GM12873 (cell line): Measurements from ENCODE around the gene CFAP46.

ENCODE experiments used
- TF ChIP-seq, protein P1 (sequence below): IDR thresholded peaks from 2 replicates; pipeline ENCODE4 v1.5.1; 2012; ENCODE audit warnings: low read depth, mild to moderate bottlenecking, moderate library complexity, low read length, control low read depth; ENCODE audit not compliant: insufficient read depth; ENCODE audit errors: missing control alignments

Gene CFAP46

DNA sequence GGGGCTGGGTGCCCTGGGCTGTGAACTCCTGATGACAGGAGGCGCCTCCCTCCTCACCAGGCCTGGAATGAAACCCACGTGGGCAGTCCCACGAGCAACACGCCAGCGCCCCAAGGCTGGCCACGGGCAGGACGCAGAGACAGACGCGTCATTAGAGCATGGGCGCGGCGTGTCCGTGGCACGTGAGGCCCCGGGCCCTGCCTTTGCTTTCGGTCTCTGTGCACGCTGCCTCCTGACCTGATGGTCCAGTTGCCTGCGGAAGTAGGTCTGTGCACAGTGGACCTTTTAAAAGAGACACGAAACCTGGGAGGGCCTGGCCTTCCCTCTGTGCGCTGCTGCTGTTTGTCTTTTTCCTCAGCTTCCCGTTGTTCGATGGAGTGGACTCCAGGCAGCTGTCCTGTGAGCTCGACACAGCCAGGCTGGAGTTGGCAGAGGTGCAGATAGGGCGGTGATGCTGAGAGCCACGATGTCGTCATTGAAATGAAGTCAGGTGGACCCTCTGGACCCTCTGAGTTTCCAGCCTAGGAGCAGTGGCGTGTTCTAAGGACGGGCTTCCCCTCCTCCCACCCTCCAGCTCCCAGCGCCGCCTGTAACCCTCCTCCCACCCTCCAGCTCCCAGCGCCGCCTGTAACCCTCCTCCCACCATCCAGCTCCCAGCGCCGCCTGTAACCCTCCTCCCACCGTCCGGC, 40.1 kb upstream of the CFAP46 start:
- TF ChIP-seq, protein P1, sequence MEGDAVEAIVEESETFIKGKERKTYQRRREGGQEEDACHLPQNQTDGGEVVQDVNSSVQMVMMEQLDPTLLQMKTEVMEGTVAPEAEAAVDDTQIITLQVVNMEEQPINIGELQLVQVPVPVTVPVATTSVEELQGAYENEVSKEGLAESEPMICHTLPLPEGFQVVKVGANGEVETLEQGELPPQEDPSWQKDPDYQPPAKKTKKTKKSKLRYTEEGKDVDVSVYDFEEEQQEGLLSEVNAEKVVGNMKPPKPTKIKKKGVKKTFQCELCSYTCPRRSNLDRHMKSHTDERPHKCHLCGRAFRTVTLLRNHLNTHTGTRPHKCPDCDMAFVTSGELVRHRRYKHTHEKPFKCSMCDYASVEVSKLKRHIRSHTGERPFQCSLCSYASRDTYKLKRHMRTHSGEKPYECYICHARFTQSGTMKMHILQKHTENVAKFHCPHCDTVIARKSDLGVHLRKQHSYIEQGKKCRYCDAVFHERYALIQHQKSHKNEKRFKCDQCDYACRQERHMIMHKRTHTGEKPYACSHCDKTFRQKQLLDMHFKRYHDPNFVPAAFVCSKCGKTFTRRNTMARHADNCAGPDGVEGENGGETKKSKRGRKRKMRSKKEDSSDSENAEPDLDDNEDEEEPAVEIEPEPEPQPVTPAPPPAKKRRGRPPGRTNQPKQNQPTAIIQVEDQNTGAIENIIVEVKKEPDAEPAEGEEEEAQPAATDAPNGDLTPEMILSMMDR: no peak

DNA sequence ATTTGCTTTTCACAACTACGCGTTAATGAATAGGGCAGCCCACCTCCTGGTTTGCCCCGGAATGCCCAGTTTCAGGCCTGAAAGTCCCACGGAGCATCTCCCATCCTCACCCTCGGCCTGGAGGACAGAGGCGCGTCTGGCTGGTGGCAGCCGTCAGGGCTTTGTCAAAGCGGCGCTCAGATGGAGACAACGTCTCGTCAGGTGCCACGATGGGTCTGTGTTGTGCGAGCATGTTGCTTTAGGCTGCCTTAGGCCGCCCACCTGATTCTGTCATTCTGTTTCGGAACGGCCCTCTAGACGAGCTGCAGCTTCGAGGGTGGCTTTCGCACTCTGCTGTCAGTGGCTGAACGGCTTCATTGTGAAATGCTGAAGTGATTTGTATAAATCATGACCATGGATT, 39.4 kb upstream of the CFAP46 start:
- TF ChIP-seq, protein P1: no peak

DNA sequence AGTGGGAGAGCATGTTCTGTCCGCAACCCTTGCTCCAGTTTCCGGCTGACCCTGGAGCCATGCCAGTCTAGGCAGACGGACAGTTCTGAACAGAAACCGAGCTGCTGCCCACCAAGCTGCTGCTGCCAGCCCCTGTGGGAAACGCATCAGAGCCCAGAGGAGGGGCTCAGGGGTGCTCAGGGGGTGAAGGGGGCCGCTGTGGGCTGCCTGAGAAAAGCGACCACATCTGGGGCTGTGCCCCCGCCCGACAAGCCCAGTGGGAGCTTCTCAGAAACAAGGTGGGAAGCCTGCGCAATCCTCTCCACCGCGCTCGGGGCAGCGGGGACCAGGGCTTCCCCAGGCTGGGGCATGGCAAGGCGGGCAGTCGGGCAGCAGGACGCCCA, 38.8 kb upstream of the CFAP46 start:
- TF ChIP-seq, protein P1: no peak

DNA sequence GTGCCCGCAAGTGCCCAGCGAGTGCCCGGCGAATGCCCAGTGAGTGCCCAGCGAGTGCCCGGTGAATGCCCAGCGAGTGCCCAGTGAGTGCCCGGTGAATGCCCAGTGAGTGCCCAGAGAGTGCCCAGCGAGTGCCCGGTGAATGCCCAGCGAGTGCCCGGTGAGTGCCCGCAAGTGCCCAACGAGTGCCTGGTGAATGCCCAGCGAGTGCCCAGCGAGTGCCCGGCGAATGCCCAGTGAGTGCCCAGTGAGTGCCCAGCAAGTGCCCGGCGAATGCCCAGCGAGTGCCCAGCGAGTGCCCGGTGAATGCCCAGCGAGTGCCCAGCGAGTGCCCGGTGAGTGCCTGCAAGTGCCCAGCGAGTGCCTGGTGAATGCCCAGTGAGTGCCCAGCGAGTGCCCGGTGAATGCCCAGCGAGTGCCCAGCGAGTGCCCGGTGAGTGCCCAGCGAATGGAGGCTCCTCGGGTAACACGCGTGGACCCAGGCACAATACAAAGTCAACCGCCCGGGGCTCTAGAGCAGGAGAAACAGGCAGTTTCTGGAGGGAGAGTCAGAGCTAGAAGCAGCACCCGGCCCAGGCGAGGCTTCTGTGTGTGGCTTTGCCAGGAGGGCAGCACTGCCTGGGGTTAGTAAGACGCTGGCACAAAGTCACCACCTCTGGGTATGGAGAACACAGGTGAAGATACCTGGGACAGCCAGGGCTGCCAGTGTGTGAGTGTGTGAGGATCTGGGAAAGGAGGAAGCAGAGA, 38.2 kb upstream of the CFAP46 start:
- TF ChIP-seq, protein P1: no peak

DNA sequence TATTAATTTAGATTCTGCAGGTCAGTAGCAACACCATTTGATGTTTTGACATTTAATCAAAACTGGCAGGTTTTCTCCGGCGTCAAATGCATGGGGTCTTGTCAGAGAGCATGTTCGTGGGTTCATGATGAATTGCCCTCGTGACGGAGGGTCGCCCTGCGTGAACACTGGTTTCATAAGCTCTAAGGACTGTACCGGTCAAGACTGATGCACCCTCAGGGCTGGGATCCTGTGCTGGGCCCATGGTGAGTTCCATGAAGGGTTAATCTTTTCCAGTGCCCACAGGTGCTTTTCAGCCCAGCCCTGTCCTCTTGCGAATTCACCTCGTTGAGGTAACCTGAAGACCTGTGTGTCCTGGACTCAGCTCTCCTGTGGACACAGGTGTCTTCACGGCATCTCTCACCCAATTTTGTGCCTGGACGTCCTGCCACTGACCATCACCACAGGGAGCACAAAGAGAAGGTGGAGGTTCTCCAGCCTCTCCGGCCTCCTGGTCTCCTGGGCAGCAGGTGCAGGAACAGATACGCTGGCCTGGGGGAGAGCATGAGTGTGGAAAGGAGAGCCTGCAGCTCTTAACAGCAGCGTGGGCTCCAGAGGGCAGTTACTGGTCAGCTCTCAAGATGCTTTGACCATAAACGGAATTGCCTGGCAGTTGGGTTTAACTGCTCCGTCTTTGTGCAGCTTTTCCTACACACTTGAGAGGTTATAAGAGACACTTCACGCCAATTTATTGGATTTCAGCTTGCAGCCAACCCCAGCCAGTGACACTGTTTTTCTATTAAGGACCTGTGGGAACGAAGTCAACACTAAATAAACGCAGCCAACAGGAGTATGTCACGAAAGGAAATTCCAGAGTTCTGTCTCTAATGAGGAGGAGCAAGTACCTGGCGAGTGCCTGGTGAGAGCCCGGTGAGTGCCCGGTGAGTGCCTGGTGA, 37.4 kb upstream of the CFAP46 start:
- TF ChIP-seq, protein P1: no peak

DNA sequence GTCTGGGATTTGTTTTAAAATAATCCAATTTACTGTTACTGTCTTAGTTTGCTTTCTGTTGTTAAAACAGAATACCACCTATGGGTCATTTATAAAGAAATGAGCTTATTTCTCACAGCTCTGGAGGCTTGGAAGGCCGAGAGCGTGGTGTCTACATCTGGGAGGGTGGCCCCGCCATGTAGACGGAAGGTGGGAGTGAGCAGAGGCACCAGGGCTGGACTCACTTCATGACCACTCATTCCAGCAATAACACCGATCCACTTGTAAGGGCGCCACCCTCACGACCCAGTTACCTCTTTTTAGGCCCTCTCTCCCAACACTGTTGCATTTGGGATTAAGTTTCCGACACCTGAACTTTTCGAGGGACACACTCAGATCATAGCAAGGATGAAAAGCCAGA, 36.2 kb upstream of the CFAP46 start:
- TF ChIP-seq, protein P1: no peak

DNA sequence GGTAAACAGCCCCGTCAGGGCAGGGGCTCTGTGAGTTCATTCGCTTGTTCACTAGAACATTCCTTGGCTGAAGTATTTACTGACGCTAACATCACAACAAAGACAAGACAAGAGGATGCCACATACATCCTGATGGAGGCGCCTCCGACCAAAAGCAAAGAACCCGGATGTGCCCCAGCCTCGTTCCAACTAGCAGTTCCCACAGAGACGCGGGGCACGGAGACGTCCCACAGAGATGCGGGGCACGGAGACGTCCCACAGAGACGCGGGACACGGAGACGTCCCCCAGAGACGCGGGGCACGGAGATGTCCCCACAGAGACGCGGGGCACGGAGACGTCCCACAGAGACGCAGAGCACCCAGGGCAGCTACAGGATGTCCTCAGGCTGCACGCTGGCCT, 35.4 kb upstream of the CFAP46 start:
- TF ChIP-seq, protein P1: no peak
